Cardiac fibroblast (primary cell): ENCODE data around the gene SYN1.

ENCODE experiments used
- DNase-seq, 2 donors: peaks; one replicate each; pipeline versions ENCODE4 v3.0.0 to v3.0.0-alpha.2; 2010; ENCODE audit warnings: low read depth in 2 of 2
- H3K4me3 ChIP-seq, 2 donors: replicated peaks in 1 of 2; 1 replicate in 1 of 2; 2 replicates in 1 of 2; pipeline ENCODE4 v1.5.1; 2011; ENCODE audit warnings: low read depth in 2 of 2, low read length in 2 of 2, mild to moderate bottlenecking in 2 of 2, moderate library complexity in 1 of 2
- TF ChIP-seq, protein P1 (sequence below): IDR thresholded peaks from one replicate; pipeline ENCODE4 v1.5.1; 2011; ENCODE audit warnings: low read depth, mild to moderate bottlenecking, low read length, inconsistent platforms

Gene SYN1

GRCh38 chrX:47574076-47574546 is 45.5 kb downstream of the SYN1 start:
- no peak for DNase-seq
- TF ChIP-seq, protein P1, sequence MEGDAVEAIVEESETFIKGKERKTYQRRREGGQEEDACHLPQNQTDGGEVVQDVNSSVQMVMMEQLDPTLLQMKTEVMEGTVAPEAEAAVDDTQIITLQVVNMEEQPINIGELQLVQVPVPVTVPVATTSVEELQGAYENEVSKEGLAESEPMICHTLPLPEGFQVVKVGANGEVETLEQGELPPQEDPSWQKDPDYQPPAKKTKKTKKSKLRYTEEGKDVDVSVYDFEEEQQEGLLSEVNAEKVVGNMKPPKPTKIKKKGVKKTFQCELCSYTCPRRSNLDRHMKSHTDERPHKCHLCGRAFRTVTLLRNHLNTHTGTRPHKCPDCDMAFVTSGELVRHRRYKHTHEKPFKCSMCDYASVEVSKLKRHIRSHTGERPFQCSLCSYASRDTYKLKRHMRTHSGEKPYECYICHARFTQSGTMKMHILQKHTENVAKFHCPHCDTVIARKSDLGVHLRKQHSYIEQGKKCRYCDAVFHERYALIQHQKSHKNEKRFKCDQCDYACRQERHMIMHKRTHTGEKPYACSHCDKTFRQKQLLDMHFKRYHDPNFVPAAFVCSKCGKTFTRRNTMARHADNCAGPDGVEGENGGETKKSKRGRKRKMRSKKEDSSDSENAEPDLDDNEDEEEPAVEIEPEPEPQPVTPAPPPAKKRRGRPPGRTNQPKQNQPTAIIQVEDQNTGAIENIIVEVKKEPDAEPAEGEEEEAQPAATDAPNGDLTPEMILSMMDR: no peak
- H3K4me3 ChIP-seq: no peak overlapping the region

DNA sequence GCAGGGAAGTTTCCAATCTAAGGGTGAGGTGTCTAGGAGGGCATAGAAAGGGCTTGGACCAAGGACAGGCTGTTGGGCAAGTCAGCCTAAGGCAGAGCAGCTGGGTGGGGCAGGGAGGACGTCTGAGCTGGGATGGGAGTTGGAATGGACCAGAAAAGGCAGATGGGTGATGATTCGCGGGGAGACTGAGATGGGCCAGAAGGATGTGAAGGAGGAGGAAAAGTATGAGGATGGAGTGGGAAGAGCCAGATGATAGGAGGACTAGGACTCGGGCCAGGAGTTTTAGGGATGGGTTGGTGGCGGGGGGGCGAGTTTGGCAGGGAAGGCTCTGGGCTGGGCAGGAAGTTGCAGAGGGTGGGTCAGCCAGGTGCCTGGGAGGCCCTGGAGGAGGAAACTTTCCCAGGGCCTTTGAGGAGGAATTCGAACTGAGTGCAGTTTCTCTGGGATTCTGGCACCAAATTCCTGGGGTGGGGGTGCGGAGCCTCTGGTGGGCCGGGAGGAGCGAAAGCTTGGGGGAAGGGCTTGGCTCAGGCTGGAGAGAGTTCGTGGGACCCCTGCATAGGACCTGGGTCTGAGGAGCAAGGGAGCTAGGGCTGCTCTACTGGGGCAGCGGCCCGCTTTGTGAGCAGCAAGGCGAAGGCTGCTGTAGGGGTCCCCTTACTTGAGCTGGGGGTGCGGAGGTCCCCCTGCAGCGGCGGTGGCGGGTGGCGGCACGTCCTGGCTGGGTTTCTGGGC is 46.1 kb downstream of the SYN1 start:
- H3K4me3 ChIP-seq: peak overlapping the region; percentile 15 to 18
- TF ChIP-seq, protein P1: no peak
- DNase-seq: peak; percentile 39 to 86

DNA sequence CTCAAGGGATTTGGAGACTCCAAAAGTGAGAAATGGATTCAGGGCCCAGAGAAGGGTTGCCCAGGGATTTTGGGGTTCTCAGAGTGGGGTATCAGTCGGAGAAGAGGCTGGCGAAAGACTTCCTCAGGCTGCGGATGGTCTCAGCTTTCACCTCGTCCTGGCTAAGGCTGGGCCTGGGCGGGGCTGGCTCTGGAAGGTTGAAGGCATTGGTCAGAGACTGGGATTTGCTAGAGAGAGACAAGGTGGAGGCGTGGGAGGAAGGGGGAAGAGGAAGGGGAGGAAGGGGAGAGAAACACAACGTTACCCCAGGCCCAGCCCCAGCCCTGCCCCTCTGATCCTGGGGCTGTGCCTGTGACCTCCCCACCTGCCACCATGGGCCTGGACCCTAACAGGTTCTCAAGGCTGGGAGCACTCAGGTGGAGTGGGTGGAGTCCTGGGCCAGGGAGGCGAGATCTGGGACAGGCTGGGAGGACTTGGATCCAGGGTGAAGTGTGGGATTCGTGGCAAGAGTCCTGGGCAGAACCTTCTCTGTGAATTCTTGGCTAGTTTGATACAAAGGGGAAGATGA is 46.8 kb downstream of the SYN1 start:
- H3K4me3 ChIP-seq: no peak overlapping the region
- no peak for DNase-seq
- TF ChIP-seq, protein P1: no peak

- no peak for DNase-seq
- TF ChIP-seq, protein P1: no peak
- H3K4me3 ChIP-seq: no peak overlapping the region
Observed at GRCh38 chrX:47571896-47572295, 47.8 kb downstream of the SYN1 start.

DNA sequence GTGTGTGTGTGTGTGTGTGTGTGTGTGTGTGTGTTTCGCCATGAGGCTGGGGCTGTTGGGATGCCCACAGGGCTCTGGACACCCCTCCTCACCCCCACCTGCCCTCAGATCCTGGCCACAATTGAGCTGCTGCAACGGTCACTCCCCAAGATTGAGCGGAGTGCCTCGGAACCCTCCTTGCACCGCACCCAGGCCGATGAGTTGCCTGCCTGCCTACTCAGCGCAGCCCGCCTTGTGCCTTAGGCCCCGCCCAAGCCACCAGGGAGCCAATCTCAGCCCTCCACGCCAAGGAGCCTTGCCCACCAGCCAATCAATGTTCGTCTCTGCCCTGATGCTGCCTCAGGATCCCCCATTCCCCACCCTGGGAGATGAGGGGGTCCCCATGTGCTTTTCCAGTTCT is 48.4 kb downstream of the SYN1 start:
- TF ChIP-seq, protein P1: no peak
- DNase-seq: no peak
- no peak overlapping the region for H3K4me3 ChIP-seq

- no peak overlapping the region for H3K4me3 ChIP-seq
- TF ChIP-seq, protein P1: no peak
- no peak for DNase-seq
Observed at GRCh38 chrX:47570794-47571193, 48.9 kb downstream of the SYN1 start.
